DND-41 (cell line): Measurements from ENCODE around the gene RGMA.

Source experiments
- ATAC-seq: fragments of 200-7000 bp; cut with Tn5 transposase; 3 replicates; pipeline ENCODE4 v1.9.1; 2021; ENCODE audit warnings: low read depth; ENCODE audit not compliant: insufficient read depth
- DNase-seq: peaks from one replicate; pipeline ENCODE4 v3.0.0-alpha.2; 2020
- H2AFZ ChIP-seq: 2 replicates; pipeline ENCODE4 v1.6.0; 2012; ENCODE audit warnings: low read depth, low read length
- H3K27ac ChIP-seq: 2 replicates; pipeline ENCODE4 v1.5.1; 2012; ENCODE audit warnings: low read length, inconsistent platforms
- H3K27me3 ChIP-seq: fragments of 200-600 bp; sonication (generic); 2 replicates; pipeline ENCODE4 v1.6.0; 2012; ENCODE audit warnings: low read length, mild to moderate bottlenecking, inconsistent platforms; ENCODE audit not compliant: insufficient read depth, poor library complexity
- H3K36me3 ChIP-seq: 2 replicates; pipeline ENCODE4 v1.5.1; 2012; ENCODE audit warnings: low read length, inconsistent platforms; ENCODE audit not compliant: insufficient read depth
- H3K4me1 ChIP-seq: 2 replicates; pipeline ENCODE4 v1.5.1; 2012; ENCODE audit warnings: mild to moderate bottlenecking, low read length; ENCODE audit not compliant: insufficient read depth
- H3K4me2 ChIP-seq: 2 replicates; pipeline ENCODE4 v1.6.0; 2012; ENCODE audit warnings: mild to moderate bottlenecking, moderate library complexity, low read length, inconsistent platforms; ENCODE audit not compliant: insufficient read depth
- H3K4me3 ChIP-seq, 2 experiments: fragments of 200-600 bp in 1 of 2; shearing (Covaris generic) in 1 of 2; 2 replicates each; pipeline ENCODE4 v1.5.1; 2012 to 2016; ENCODE audit warnings: inconsistent platforms in 2 of 2, low read length in 2 of 2, mild to moderate bottlenecking in 2 of 2, low read depth in 1 of 2, moderate library complexity in 1 of 2
- H3K79me2 ChIP-seq: 2 replicates; pipeline ENCODE4 v1.6.0; 2012; ENCODE audit warnings: low read length, inconsistent platforms; ENCODE audit not compliant: insufficient read depth
- H3K9ac ChIP-seq: 2 replicates; pipeline ENCODE4 v1.6.0; 2012; ENCODE audit warnings: low read depth, mild to moderate bottlenecking, inconsistent platforms, low read length, moderate library complexity
- H3K9me3 ChIP-seq: 2 replicates; pipeline ENCODE4 v1.5.1; 2012; ENCODE audit warnings: low read length, moderate library complexity, mild to moderate bottlenecking, inconsistent platforms; ENCODE audit not compliant: insufficient read depth, severe bottlenecking
- H4K20me1 ChIP-seq: 2 replicates; pipeline ENCODE4 v1.6.0; 2012; ENCODE audit warnings: low read length; ENCODE audit not compliant: insufficient read depth
- EZH2 ChIP-seq: IDR thresholded peaks from 3 replicates; pipeline ENCODE4 v1.6.1; 2012; ENCODE audit warnings: borderline replicate concordance, low read depth, mild to moderate bottlenecking, moderate library complexity, low read length, inconsistent platforms; ENCODE audit not compliant: severe bottlenecking
- TF ChIP-seq, protein P1 (sequence below): IDR thresholded peaks from 2 replicates; pipeline ENCODE4 v1.5.1; 2012; ENCODE audit warnings: borderline replicate concordance, low read length, moderate library complexity, mild to moderate bottlenecking; ENCODE audit not compliant: poor library complexity, severe bottlenecking; ENCODE audit errors: extremely low read depth

The RGMA gene

DNA sequence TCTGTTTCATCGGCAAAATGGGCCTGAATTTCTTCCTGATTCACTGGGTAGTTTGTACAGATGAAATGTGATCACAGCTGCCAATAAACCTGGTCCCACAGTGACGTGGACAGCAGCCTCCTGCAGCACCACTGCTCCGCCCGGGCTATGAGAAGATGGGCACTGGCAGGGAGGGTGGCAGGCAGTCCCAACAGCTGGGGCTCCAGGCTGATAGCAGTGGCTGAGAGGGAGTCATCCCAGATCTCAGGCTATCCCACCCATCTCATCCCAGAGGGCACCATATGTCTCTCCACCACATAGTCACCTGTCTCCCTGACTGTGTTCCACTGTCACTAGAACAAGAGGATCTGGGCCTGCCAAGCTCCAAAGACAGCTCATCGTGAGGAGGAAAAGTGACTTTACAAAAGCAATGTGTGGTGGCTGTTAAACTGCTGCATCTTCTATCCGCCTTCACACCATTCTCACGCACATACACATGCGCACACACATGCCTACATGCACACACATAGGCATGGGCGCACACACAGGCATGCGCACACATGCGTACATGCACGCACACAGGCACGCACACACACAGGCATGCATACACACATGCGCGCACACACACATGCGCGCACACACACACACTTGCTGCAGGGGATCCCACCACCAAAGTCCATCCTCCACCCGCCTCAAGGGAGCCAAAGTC, 46.2 kb downstream of the RGMA start:
- Histone ChIP-seq H3K9ac (no peak overlapping the region), H3K4me1 (peaks cover 11% of the 10 kb centered on the region), H3K27ac (no peak overlapping the region), H2AFZ (no peak overlapping the region), H3K36me3 (peaks cover 45% of the 10 kb centered on the region), H3K79me2 (no peaks in the 10 kb centered on the region), H3K9me3 (peaks cover 3% of the 10 kb centered on the region), H3K27me3 (no peaks in the 10 kb centered on the region), H4K20me1 (no peaks in the 10 kb centered on the region), H3K4me3 (no peak overlapping the region), H3K4me2 (no peak overlapping the region)
- ATAC-seq (no peak), DNase-seq (no peak)
- TF ChIP-seq, protein P1, sequence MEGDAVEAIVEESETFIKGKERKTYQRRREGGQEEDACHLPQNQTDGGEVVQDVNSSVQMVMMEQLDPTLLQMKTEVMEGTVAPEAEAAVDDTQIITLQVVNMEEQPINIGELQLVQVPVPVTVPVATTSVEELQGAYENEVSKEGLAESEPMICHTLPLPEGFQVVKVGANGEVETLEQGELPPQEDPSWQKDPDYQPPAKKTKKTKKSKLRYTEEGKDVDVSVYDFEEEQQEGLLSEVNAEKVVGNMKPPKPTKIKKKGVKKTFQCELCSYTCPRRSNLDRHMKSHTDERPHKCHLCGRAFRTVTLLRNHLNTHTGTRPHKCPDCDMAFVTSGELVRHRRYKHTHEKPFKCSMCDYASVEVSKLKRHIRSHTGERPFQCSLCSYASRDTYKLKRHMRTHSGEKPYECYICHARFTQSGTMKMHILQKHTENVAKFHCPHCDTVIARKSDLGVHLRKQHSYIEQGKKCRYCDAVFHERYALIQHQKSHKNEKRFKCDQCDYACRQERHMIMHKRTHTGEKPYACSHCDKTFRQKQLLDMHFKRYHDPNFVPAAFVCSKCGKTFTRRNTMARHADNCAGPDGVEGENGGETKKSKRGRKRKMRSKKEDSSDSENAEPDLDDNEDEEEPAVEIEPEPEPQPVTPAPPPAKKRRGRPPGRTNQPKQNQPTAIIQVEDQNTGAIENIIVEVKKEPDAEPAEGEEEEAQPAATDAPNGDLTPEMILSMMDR = no peak
- no peak for TF ChIP-seq EZH2

DNA sequence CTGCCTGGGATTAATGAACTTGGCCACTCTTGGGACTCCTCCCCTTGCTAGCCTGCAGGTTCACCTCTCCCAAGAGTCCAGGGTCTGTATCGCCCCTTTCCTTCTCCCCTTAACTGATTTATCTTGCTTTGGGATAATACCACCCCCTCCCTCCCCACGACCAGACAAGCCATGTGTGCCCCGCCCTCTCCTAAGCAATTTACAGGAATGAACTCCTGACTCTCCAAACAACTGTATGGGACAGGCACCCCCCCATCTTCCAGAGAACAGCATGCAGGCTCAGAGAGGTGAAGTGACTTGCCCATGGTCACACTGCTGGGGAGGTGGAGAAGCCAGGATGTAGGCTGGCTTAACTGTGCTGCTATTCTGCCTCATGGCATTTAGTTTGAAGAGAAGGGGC, 46.8 kb downstream of the RGMA start:
- ATAC-seq (no peak), DNase-seq (no peak)
- peaks cover 38% of the 10 kb centered on the region for H3K36me3 ChIP-seq
- no peak overlapping the region for H2AFZ ChIP-seq
- peaks cover 3% of the 10 kb centered on the region for H3K9me3 ChIP-seq
- H3K4me1 ChIP-seq = peaks cover 5% of the 10 kb centered on the region
- no peak overlapping the region for H3K4me3 ChIP-seq
- H3K27ac ChIP-seq = no peak overlapping the region
- TF ChIP-seq, protein P1 = no peak
- TF ChIP-seq EZH2 = no peak
- H3K9ac ChIP-seq = no peak overlapping the region
- H4K20me1 ChIP-seq = no peaks in the 10 kb centered on the region
- H3K4me2 ChIP-seq = no peak overlapping the region
- no peaks in the 10 kb centered on the region for H3K27me3 ChIP-seq
- H3K79me2 ChIP-seq = no peaks in the 10 kb centered on the region

DNA sequence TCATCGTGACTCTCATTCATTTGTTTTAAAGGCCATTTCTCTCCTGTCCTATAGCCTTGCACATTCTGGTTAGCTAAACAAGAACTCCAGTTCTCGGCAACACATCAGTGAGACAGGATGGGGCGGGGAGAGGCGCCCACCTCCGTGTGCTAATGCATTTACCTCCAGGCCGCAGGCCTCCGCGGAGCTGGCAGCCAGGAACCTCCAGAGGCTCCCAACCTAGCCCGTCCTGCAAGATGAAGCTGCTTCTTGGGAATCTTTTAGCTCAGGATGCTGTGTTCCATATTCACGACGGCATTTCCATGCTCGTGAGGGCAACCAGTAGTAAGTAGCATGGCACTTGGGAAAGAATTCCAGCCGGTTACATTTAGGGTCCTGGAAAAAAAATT, 47.9 kb downstream of the RGMA start:
- Histone ChIP-seq H2AFZ (no peak overlapping the region), H3K4me3 (no peak overlapping the region), H3K79me2 (no peaks in the 10 kb centered on the region), H3K4me2 (no peak overlapping the region), H4K20me1 (no peaks in the 10 kb centered on the region), H3K9me3 (peaks cover 2% of the 10 kb centered on the region), H3K27ac (no peak overlapping the region), H3K9ac (no peak overlapping the region), H3K27me3 (no peaks in the 10 kb centered on the region), H3K4me1 (no peaks in the 10 kb centered on the region), H3K36me3 (peaks cover 28% of the 10 kb centered on the region)
- DNase-seq (no peak), ATAC-seq (no peak)
- no peak for TF ChIP-seq EZH2
- TF ChIP-seq, protein P1 = no peak
